ENCODE results near the gene DEFB121. TPM values are rescaled to one million over a fixed set of nuclear protein-coding genes. Genes with fewer than 3 reads are reported as not detected.

Gene DEFB121
- polyA plus RNA-seq, 1 of the 3 experiments (the other 2 are of a cell fraction): not detected

- Histone ChIP-seq H3K9ac (no peak overlapping the region), H3K36me3 (replicated peaks in 1 of 2; ENCODE audit: control insufficient read depth in 1 of 2, insufficient read depth in 2 of 2, low read length in 1 of 2) (no peaks in the 10 kb centered on the region), H3F3A (replicated peaks; ENCODE audit: insufficient read depth) (no peaks in the 10 kb centered on the region), H4K20me1 (ENCODE audit: insufficient read depth) (no peaks in the 10 kb centered on the region), H3K27me3 (ENCODE audit: insufficient read depth) (no peaks in the 10 kb centered on the region), H2AFZ (ENCODE audit: low read depth) (no peak overlapping the region), H3K4me2 (no peak overlapping the region), H3K79me2 (ENCODE audit: insufficient read depth) (no peaks in the 10 kb centered on the region), H3K27ac (ENCODE audit: low read depth in 2 of 2, low read length in 1 of 2) (no peak overlapping the region), H3K9me2 (no peaks in the 10 kb centered on the region), H3K4me3 (ENCODE audit: low read depth in 2 of 2, low read length in 1 of 2) (no peak overlapping the region), H3K9me3 (no peaks in the 10 kb centered on the region), H3K4me1 (ENCODE audit: control insufficient read depth in 1 of 2, insufficient read depth in 2 of 2, low read depth in 1 of 2, low read length in 1 of 2) (no peaks in the 10 kb centered on the region)
- TF ChIP-seq FOSL2 (IDR thresholded peaks at IDR 0.05; ENCODE audit: borderline replicate concordance, low read depth): no peak
- TF ChIP-seq USF2 (IDR thresholded peaks at IDR 0.05; ENCODE audit: borderline replicate concordance, low read depth, low read length): no peak
- no peak for TF ChIP-seq NRF1 (IDR thresholded peaks at IDR 0.05; ENCODE audit: low read depth, low read length)
- no peak for TF ChIP-seq RCOR1 (IDR thresholded peaks at IDR 0.05; ENCODE audit: low read length)
- TF ChIP-seq GABPA (IDR thresholded peaks at IDR 0.05; ENCODE audit: low read depth): no peak
- no peak for TF ChIP-seq RAD21 (IDR thresholded peaks at IDR 0.05; ENCODE audit: low read length)
- no peak for TF ChIP-seq MXI1 (IDR thresholded peaks at IDR 0.05; ENCODE audit: low read depth, low read length)
- no peak for TF ChIP-seq ZBTB33 (IDR thresholded peaks at IDR 0.05; ENCODE audit: borderline replicate concordance, low read depth)
- no peak for TF ChIP-seq IRF3 (IDR thresholded peaks at IDR 0.05; ENCODE audit: low read depth, low read length)
- no peak for TF ChIP-seq RXRA (IDR thresholded peaks at IDR 0.05; ENCODE audit: borderline replicate concordance, low read depth)
- TF ChIP-seq CTCF (IDR thresholded peaks at IDR 0.05): no peak
- TF ChIP-seq EP300 (IDR thresholded peaks at IDR 0.05; ENCODE audit: borderline replicate concordance in 1 of 2, low read depth in 1 of 2, low read length in 1 of 2): no peak
- WGBS (ENCODE audit: low lambda C conversion rate): 1% methylated on average over 2 of the region's 2 CpGs
- CTCF ChIA-PET: interaction anchor here (1.1 kb wide), 1 partner anchor 14 kb away, joined by 4 read pairs; no protein-coding TSS in a partner anchor
- POLR2A ChIA-PET: no interaction called here
- DNase-seq: no peak
Observed at GRCh38 chr20:31374346-31374745, 31.7 kb downstream of the DEFB121 start.

All from SK-N-SH (cell line).